ENCODE results near the gene IGSF21.

Gene IGSF21

GRCh38 chr1:18398791-18399530 is 291.4 kb downstream of the IGSF21 start:
- H3K27ac ChIP-seq (ENCODE audit: low read length): no peak overlapping the region
- TF ChIP-seq EZH2 (optimal IDR thresholded peaks at IDR 0.05; ENCODE audit: low read depth, low read length): no peak
- no peak for TF ChIP-seq EZH2phosphoT487 (IDR thresholded peaks at IDR 0.05; ENCODE audit: low read length)
- TF ChIP-seq CTCF (IDR thresholded peaks at IDR 0.05; ENCODE audit: low read length): no peak

GRCh38 chr1:18400347-18401102 is 292.9 kb downstream of the IGSF21 start:
- Histone ChIP-seq H3K36me3 (replicated peaks; ENCODE audit: insufficient read depth, low read length) (no peaks in the 10 kb centered on the region), H3K9ac (ENCODE audit: low read length) (no peak overlapping the region), H3K4me1 (ENCODE audit: low read length) (no peaks in the 10 kb centered on the region), H3K27ac (ENCODE audit: low read length) (no peak overlapping the region), H4K20me1 (ENCODE audit: insufficient read depth, low read length) (no peaks in the 10 kb centered on the region), H3K4me2 (ENCODE audit: low read depth, low read length) (no peak overlapping the region), H2AFZ (ENCODE audit: low read length) (no peak overlapping the region), H3F3A (ENCODE audit: insufficient read depth, low read length) (no peaks in the 10 kb centered on the region), H3K4me3 (ENCODE audit: low read length) (no peak overlapping the region), H3K27me3 (replicated peaks; ENCODE audit: insufficient read depth, low read length) (peaks cover 92% of the 10 kb centered on the region), H3K9me2 (replicated peaks; ENCODE audit: insufficient read depth, low read length) (no peaks in the 10 kb centered on the region), H3K9me3 (replicated peaks; ENCODE audit: insufficient read depth, low read length) (no peaks in the 10 kb centered on the region), H3K79me2 (ENCODE audit: low read length) (no peaks in the 10 kb centered on the region)
- no peak for DNase-seq
- TF ChIP-seq CTCF (IDR thresholded peaks at IDR 0.05; ENCODE audit: low read length): no peak
- TF ChIP-seq EZH2 (optimal IDR thresholded peaks at IDR 0.05; ENCODE audit: low read depth, low read length): no peak
- TF ChIP-seq EZH2phosphoT487 (IDR thresholded peaks at IDR 0.05; ENCODE audit: low read length): no peak

More at GRCh38 chr1:18398791-18399530, 291.4 kb downstream of the IGSF21 start:
- DNase-seq: no peak
- H3K4me3 ChIP-seq (ENCODE audit: low read length): no peak overlapping the region
- H3K9me2 ChIP-seq (replicated peaks; ENCODE audit: insufficient read depth, low read length): no peaks in the 10 kb centered on the region
- H3K79me2 ChIP-seq (ENCODE audit: low read length): no peaks in the 10 kb centered on the region
- no peaks in the 10 kb centered on the region for H3K4me1 ChIP-seq (ENCODE audit: low read length)
- H3K9ac ChIP-seq (ENCODE audit: low read length): no peak overlapping the region
- peaks cover 93% of the 10 kb centered on the region for H3K27me3 ChIP-seq (replicated peaks; ENCODE audit: insufficient read depth, low read length)
- no peaks in the 10 kb centered on the region for H4K20me1 ChIP-seq (ENCODE audit: insufficient read depth, low read length)
- H3F3A ChIP-seq (ENCODE audit: insufficient read depth, low read length): no peaks in the 10 kb centered on the region
- H3K9me3 ChIP-seq (replicated peaks; ENCODE audit: insufficient read depth, low read length): no peaks in the 10 kb centered on the region
- no peaks in the 10 kb centered on the region for H3K36me3 ChIP-seq (replicated peaks; ENCODE audit: insufficient read depth, low read length)
- no peak overlapping the region for H2AFZ ChIP-seq (ENCODE audit: low read length)
- H3K4me2 ChIP-seq (ENCODE audit: low read depth, low read length): no peak overlapping the region

- Histone ChIP-seq H3K9ac (ENCODE audit: low read length) (no peak overlapping the region), H3K4me2 (ENCODE audit: low read depth, low read length) (no peak overlapping the region), H3K79me2 (ENCODE audit: low read length) (no peaks in the 10 kb centered on the region), H4K20me1 (ENCODE audit: insufficient read depth, low read length) (no peaks in the 10 kb centered on the region), H3F3A (ENCODE audit: insufficient read depth, low read length) (no peaks in the 10 kb centered on the region), H3K4me1 (ENCODE audit: low read length) (no peaks in the 10 kb centered on the region), H3K9me3 (replicated peaks; ENCODE audit: insufficient read depth, low read length) (no peaks in the 10 kb centered on the region), H3K27ac (ENCODE audit: low read length) (no peak overlapping the region), H3K36me3 (replicated peaks; ENCODE audit: insufficient read depth, low read length) (no peaks in the 10 kb centered on the region), H3K9me2 (replicated peaks; ENCODE audit: insufficient read depth, low read length) (no peaks in the 10 kb centered on the region), H3K27me3 (replicated peaks; ENCODE audit: insufficient read depth, low read length) (peaks cover 92% of the 10 kb centered on the region), H2AFZ (ENCODE audit: low read length) (no peak overlapping the region), H3K4me3 (ENCODE audit: low read length) (no peak overlapping the region)
- no peak for TF ChIP-seq EZH2phosphoT487 (IDR thresholded peaks at IDR 0.05; ENCODE audit: low read length)
- TF ChIP-seq EZH2 (optimal IDR thresholded peaks at IDR 0.05; ENCODE audit: low read depth, low read length): no peak
- TF ChIP-seq CTCF (IDR thresholded peaks at IDR 0.05; ENCODE audit: low read length): no peak
- DNase-seq: no peak
Observed at GRCh38 chr1:18401921-18402320, 294.3 kb downstream of the IGSF21 start.
